NK-92 (cell line): Measurements from ENCODE around the gene AXL.
"Not testable (repeated sequence)": the region's sequence is repeated elsewhere in the genome, so short reads cannot be mapped to it uniquely, and the experiment has no call there.

Experiments used
- DNase-seq: peaks from one replicate; lab custom pipeline; 2025; ENCODE audit not compliant: unreplicated experiment; lab: John Stamatoyannopoulos, UW

Gene AXL

GRCh38 chr19:41269055-41269454, 50.0 kb downstream of the AXL start:
- DNase-seq = no peak

DNA sequence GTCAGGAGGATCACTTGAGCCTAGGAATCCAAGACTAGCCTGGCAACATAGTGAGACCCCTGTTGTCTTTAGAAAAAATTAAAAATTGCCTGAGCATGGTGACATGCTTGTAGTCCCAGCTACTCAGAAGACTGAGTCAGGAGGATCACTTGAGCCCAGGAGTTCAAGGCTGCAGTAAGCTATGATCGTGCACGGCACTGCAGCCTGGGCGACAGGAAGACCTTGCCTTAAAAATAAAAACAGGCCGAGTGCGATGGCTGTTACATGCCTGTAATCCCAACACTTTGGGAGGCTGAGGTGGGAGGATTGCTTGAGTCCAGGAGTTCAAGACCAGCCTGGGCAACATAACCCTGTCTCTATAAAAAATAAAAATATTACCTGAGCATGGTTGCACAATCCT, 50.5 kb downstream of the AXL start:
- no peak for DNase-seq

GRCh38 chr19:41273076-41273475, 54.1 kb downstream of the AXL start:
- DNase-seq = no peak

GRCh38 chr19:41274802-41275201, 55.8 kb downstream of the AXL start:
- no peak for DNase-seq

- no peak for DNase-seq
Observed at GRCh38 chr19:41276231-41276630, 57.2 kb downstream of the AXL start.

DNA sequence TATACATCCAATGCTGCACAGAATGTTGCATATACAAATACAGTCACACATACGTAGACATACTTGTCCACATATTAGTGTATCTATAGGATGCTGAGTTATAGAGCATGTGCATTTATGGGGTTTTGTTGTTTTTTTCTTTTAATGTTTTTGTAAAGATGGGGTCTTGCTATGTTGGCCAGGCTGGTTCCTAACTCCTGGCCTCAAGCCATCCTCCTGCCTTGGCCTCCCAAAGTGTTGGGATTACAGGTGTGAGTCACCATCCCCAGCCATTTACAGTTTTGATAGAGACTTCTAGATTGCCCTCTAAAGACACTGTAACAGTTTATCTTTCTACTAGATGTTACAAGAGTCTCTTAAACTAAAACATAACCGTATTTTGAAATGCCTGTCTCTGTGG, 59.5 kb downstream of the AXL start:
- no peak for DNase-seq

DNA sequence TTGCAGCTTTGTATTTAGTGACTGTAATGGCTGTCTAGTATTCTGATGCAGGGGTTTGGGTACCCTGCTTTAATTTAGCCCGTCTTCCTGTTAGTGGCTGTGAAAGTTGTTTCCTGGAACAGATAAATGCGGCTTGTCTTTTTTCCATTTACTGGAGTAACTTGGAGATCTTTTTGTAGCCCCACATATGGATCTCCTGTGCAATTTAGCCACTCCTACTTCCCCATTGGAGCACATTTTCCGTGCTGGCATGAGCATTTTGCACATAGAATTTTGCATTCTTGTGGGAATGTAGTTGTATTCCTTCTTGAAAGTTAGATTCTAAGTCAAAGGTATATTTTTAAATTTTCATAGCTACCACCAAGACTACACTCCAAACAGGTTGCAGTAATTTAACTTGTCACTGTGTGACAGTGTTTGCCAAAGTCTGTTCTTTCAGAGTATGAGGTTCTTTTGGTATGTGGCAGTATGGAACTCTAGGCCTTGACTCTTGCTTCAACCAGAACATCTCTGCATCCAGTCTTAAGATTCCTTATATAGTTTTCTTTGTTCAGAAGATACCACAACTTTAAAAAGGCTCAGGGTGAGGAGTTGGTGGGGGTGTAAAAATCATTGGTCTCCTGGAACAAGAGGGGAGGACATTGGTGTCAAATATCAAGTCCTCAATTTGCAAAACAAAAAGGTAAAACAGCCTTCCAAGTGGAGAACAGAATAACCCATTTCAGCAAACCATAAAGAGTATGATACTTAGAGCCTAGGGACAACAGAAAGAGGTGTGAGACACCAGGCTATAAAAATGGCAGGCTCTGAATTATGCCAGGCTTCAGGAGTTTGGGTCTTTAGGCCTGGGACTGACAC, 69.9 kb downstream of the AXL start:
- DNase-seq = no peak

GRCh38 chr19:41289814-41290213, 70.8 kb downstream of the AXL start:
- DNase-seq = not testable (repeated sequence)

- DNase-seq = no peak
Observed at GRCh38 chr19:41294393-41294792, 75.4 kb downstream of the AXL start.

DNA sequence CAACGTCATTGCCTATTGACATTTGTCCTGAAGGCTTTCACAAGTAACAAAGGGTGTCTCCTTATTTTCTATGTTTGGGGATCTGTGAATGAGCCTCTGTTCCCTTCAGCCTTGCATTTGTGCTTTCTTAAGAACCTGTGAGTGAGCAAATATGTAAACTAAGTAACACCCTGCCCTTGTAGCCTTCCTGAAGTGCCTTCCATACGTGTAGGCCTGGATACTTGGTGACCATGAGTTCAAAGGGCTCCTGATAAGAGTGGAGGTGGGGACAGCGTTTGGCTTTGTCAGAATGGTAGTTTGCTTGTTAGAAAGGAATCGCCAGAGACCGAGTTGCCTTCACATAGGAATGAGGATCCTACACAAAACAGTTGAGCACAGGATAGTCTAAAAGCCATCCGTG, 76.5 kb downstream of the AXL start:
- DNase-seq = no peak

DNA sequence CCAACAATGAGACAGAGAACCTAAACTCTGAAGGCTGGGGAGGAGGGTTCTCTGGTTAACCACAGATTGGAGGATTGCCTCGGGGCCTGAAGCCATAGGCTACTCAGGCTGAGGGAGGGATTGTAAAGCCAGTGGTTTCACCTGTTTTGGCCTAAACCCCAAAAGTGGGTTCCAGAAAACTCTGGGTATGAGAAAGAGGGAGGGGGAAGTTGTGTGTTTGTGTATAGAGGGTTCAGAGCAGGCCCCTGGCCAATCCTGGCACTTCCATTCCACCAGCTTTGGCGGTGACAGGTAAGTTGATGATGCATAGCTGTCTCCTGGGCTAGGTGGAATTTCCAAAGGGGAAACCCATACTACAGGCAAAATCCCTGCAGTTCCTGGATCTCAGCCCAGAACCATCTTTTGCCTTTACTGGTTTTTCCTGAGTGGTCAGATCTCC, 77.4 kb downstream of the AXL start:
- DNase-seq = no peak

GRCh38 chr19:41297628-41298347, 78.8 kb downstream of the AXL start:
- DNase-seq = no peak

GRCh38 chr19:41298348-41298964, 79.4 kb downstream of the AXL start:
- no peak for DNase-seq

GRCh38 chr19:41299046-41299754, 80.2 kb downstream of the AXL start:
- no peak for DNase-seq

- DNase-seq = no peak
Observed at GRCh38 chr19:41299755-41300089, 80.7 kb downstream of the AXL start.

DNA sequence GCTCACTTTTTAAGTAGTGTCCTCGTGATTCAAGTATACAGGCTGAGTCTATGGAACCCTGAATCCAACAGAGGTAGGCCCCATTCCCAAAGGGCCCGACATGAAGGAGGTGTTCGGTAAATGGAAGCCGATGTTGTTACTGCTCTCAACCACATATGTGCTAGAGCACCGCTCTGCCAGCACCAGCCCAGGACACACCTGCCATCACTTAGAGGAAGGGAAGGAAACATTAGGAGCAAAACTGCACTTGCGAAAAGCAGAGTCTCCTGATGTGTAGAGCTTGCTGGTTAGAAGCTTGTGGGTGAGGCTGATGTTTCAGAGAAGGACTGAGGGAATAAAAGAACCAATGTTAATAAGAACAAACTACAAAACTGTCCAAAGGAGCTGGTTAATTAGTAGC, 81.5 kb downstream of the AXL start:
- DNase-seq = no peak

DNA sequence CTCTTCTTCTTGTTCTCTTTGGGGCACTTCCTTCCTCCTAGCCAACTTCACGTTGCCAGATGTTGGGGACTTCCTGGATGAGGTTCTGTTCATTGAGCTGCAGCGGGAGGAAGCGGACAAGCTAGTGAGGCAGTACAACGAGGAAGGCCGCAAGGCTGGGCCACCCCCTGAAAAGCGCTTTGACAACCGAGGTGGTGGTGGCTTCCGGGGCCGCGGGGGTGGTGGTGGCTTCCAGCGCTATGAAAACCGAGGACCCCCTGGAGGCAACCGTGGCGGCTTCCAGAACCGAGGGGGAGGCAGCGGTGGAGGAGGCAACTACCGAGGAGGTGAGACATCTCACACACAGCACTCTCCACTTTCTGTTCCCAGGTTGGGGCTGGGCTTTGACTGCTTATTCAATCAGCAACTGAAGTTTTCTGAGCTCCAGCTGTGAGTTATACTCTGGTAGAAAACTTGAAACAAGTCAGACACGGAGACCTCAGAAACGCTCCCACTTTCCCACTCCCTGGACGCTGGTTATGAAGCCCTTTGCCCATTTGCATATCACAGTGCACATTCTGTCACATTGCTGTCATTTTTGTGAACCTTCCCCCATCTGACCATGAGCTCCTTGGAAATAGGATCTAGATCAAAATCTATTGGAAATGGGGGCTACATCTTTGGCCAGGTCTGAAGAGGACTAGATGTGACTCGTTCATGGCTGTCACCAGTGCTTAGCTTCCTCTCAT, 83.8 kb downstream of the AXL start:
- no peak for DNase-seq

- DNase-seq = no peak
Observed at GRCh38 chr19:41303954-41304353, 84.9 kb downstream of the AXL start.

GRCh38 chr19:41304706-41305483, 85.9 kb downstream of the AXL start:
- no peak for DNase-seq
